H9 (cell line): ENCODE results near the gene NINL. TPM values are rescaled to one million over a fixed set of nuclear protein-coding genes. Genes with fewer than 3 reads are reported as not detected.

ENCODE experiments used
- DNase-seq: peaks from one replicate; pipeline ENCODE4 v3.0.0-alpha.2; 2017
- H2AFZ ChIP-seq: one replicate; pipeline ENCODE4 v1.6.1; 2013; ENCODE audit warnings: mild to moderate bottlenecking, low read length, control low read depth, moderate library complexity
- H2AK5ac ChIP-seq: 2 replicates; pipeline ENCODE4 v1.6.1; 2013; ENCODE audit warnings: low read length, control low read depth, mixed read lengths; ENCODE audit not compliant: insufficient read length
- H2BK120ac ChIP-seq: one replicate; pipeline ENCODE4 v1.6.1; 2013; ENCODE audit warnings: low read depth, mild to moderate bottlenecking, low read length, control low read depth, inconsistent platforms; ENCODE audit not compliant: poor library complexity, severe bottlenecking
- H2BK12ac ChIP-seq: 2 replicates; pipeline ENCODE4 v1.6.1; 2013; ENCODE audit warnings: low read length, control low read depth, mixed read lengths, low read depth; ENCODE audit not compliant: insufficient read length
- H2BK15ac ChIP-seq: 2 replicates; pipeline ENCODE4 v1.6.1; 2013; ENCODE audit warnings: low read depth, low read length, control low read depth
- H2BK20ac ChIP-seq: one replicate; pipeline ENCODE4 v1.6.1; 2013; ENCODE audit warnings: low read depth, mild to moderate bottlenecking, low read length, control low read depth, inconsistent platforms; ENCODE audit not compliant: poor library complexity, severe bottlenecking
- H2BK5ac ChIP-seq: 2 replicates; pipeline ENCODE4 v1.6.1; 2013; ENCODE audit warnings: low read length, control low read depth, mixed read lengths; ENCODE audit not compliant: insufficient read length
- H3K14ac ChIP-seq: 2 replicates; pipeline ENCODE4 v1.6.1; 2013; ENCODE audit warnings: low read length, control low read depth; ENCODE audit not compliant: insufficient read depth
- H3K18ac ChIP-seq: 2 replicates; pipeline ENCODE4 v1.6.1; 2013; ENCODE audit warnings: low read depth, mild to moderate bottlenecking, mixed read lengths, low read length, control low read depth; ENCODE audit not compliant: insufficient read length
- H3K23ac ChIP-seq: 2 replicates; pipeline ENCODE4 v1.6.1; 2013; ENCODE audit warnings: low read length, control low read depth, mixed read lengths, low read depth; ENCODE audit not compliant: insufficient read length
- H3K23me2 ChIP-seq: 2 replicates; pipeline ENCODE4 v1.6.1; 2013; ENCODE audit warnings: low read depth, mild to moderate bottlenecking, mixed read lengths, low read length, control low read depth; ENCODE audit not compliant: insufficient read length, poor library complexity, severe bottlenecking
- H3K27ac ChIP-seq: 2 replicates; pipeline ENCODE4 v1.5.1; 2013; ENCODE audit warnings: low read length, control low read depth, mixed read lengths, low read depth; ENCODE audit not compliant: insufficient read length
- H3K27me3 ChIP-seq: 2 replicates; pipeline ENCODE4 v1.6.1; 2013; ENCODE audit warnings: low read length, control low read depth, inconsistent platforms; ENCODE audit not compliant: insufficient read depth
- H3K4ac ChIP-seq: 2 replicates; pipeline ENCODE4 v1.6.1; 2013; ENCODE audit warnings: low read depth, mild to moderate bottlenecking, control low read depth, inconsistent platforms, low read length, moderate library complexity
- H3K4me1 ChIP-seq: 2 replicates; pipeline ENCODE4 v1.6.1; 2013; ENCODE audit warnings: low read length, control low read depth, inconsistent platforms; ENCODE audit not compliant: insufficient read depth
- H3K4me2 ChIP-seq: 2 replicates; pipeline ENCODE4 v1.6.1; 2013; ENCODE audit warnings: low read length, control low read depth, mixed read lengths; ENCODE audit not compliant: insufficient read length, insufficient read depth
- H3K56ac ChIP-seq: 2 replicates; pipeline ENCODE4 v1.6.1; 2013; ENCODE audit warnings: low read depth, mild to moderate bottlenecking, mixed read lengths, low read length, control low read depth; ENCODE audit not compliant: insufficient read length
- H3K79me1 ChIP-seq: 2 replicates; pipeline ENCODE4 v1.6.1; 2013; ENCODE audit warnings: low read depth, mild to moderate bottlenecking, moderate library complexity, low read length, control low read depth, inconsistent platforms; ENCODE audit not compliant: insufficient read depth, poor library complexity, severe bottlenecking
- H3K79me2 ChIP-seq: 2 replicates; pipeline ENCODE4 v1.6.1; 2013; ENCODE audit warnings: low read length, control low read depth, inconsistent platforms; ENCODE audit not compliant: insufficient read depth
- H3K9ac ChIP-seq: 2 replicates; pipeline ENCODE4 v1.6.1; 2013; ENCODE audit warnings: low read length, control low read depth, mixed read lengths; ENCODE audit not compliant: insufficient read length; ENCODE audit errors: extremely low read depth
- H3K9me3 ChIP-seq: one replicate; pipeline ENCODE4 v1.6.1; 2013; ENCODE audit warnings: low read depth, low read length, inconsistent platforms; ENCODE audit not compliant: control insufficient read depth
- H3T11ph ChIP-seq: one replicate; pipeline ENCODE4 v1.6.1; 2013; ENCODE audit warnings: mild to moderate bottlenecking, low read length, control low read depth, inconsistent platforms
- H4K20me1 ChIP-seq: one replicate; pipeline ENCODE4 v1.6.1; 2013; ENCODE audit not compliant: control insufficient read depth, insufficient read length, insufficient read depth
- H4K5ac ChIP-seq: 2 replicates; pipeline ENCODE4 v1.6.1; 2013; ENCODE audit warnings: low read depth, mild to moderate bottlenecking, mixed read lengths, low read length, control low read depth; ENCODE audit not compliant: insufficient read length
- H4K8ac ChIP-seq: replicated peaks from 2 replicates; pipeline ENCODE4 v1.6.1; 2013; ENCODE audit warnings: low read length, control low read depth, mixed read lengths, low read depth; ENCODE audit not compliant: insufficient read length
- H4K91ac ChIP-seq: 2 replicates; pipeline ENCODE4 v1.6.1; 2013; ENCODE audit warnings: low read depth, mild to moderate bottlenecking, moderate library complexity, mixed read lengths, low read length, control low read depth; ENCODE audit not compliant: insufficient read length
- H3K27ac Mint-ChIP-seq, 3 experiments: 2 replicates in 2 of 3; 3 replicates in 1 of 3; pipeline ENCODE4 v1.8.0; 2020 to 2021; ENCODE audit warnings: mixed read lengths in 3 of 3, mild to moderate bottlenecking in 1 of 3, moderate library complexity in 1 of 3
- H3K27me3 Mint-ChIP-seq: 2 replicates; pipeline ENCODE4 v1.8.0; 2021; ENCODE audit warnings: low read depth, mild to moderate bottlenecking, moderate library complexity, mixed read lengths
- H3K36me3 Mint-ChIP-seq, 3 experiments: 2 replicates in 2 of 3; 3 replicates in 1 of 3; pipeline ENCODE4 v1.8.0; 2020 to 2021; ENCODE audit warnings: low read depth in 3 of 3, mixed read lengths in 3 of 3; ENCODE audit not compliant: insufficient read depth in 1 of 3
- H3K4me1 Mint-ChIP-seq, 2 experiments: 2 replicates each; pipeline ENCODE4 v1.8.0; 2020; ENCODE audit warnings: mixed read lengths in 2 of 2
- H3K4me3 Mint-ChIP-seq, 2 experiments: 2 replicates in 1 of 2; 3 replicates in 1 of 2; pipeline ENCODE4 v1.8.0; 2020 to 2021; ENCODE audit warnings: mild to moderate bottlenecking in 2 of 2, mixed read lengths in 2 of 2, moderate library complexity in 1 of 2
- H3K9me3 Mint-ChIP-seq, 2 experiments: 2 replicates in 1 of 2; 3 replicates in 1 of 2; pipeline ENCODE4 v1.8.0; 2020; ENCODE audit warnings: mild to moderate bottlenecking in 2 of 2, mixed read lengths in 2 of 2, moderate library complexity in 1 of 2
- WGBS: extraction: QIAGEN DNeasy Blood & Tissue Kit; methylation state at CpG from one replicate; pipeline ENCODE4 v1.1.7; 2013; ENCODE audit warnings: missing lambda C conversion rate, low lambda C conversion rate, mixed read lengths; ENCODE audit not compliant: insufficient read length; ENCODE audit errors: extremely low coverage; 5-methylcytosine and 5-hydroxymethylcytosine counted together
- total RNA-seq: library from RNA; stranded (reverse); gene quantifications from 2 replicates; pipeline ENCODE4 v1.2.1, GENCODE V29; 2021
- TF ChIP-seq, protein P1 (sequence below): fragments of 200-600 bp; sonication (generic); conservative IDR thresholded peaks from 3 replicates; pipeline ENCODE4 v1.8.0; 2021; ENCODE audit warnings: antibody characterized with exemption, mild to moderate bottlenecking

The NINL gene
- total RNA-seq, 1 experiment from 2014 or later, result 34.3 TPM

DNA sequence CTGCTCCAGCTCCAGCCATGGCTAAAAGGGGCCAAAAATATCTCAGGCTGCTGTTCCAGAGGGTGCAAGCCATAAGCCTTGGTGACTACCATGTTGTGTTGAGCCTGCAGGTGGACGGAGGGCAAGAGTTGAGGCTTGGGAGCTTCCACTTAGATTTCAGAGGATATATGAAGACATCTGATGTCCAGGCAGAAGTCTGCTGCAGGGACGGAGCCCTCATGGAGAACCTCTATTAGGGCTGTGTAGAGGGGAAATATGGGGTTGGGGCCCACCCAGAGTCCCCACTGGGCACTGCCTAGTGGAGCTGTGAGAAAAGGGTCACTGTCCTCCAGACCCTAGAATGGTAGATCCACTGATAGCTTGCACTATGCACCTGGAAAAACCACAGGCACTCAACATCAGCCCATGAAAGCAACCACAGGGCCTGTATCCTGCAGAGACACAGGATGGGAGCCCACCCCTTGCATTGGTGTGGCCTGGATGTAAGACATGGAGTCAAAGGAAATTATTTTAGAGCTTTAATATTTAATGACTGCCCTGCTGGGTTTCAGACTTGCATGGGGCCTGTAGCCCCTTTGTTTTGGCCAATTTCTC, 70.5 kb downstream of the NINL start:
- Histone ChIP-seq H2BK12ac (no peak overlapping the region), H2BK5ac (no peak overlapping the region), H3K18ac (no peak overlapping the region), H2BK20ac (no peak overlapping the region), H2BK15ac (no peak overlapping the region), H3K4me1 (no peaks in the 10 kb centered on the region), H3K23me2 (no peaks in the 10 kb centered on the region), H4K91ac (no peak overlapping the region), H3K4ac (no peak overlapping the region), H3K27ac (no peak overlapping the region), H3K9me3 (peaks cover 14% of the 10 kb centered on the region), H3T11ph (no peak overlapping the region), H2AK5ac (no peak overlapping the region), H3K56ac (no peak overlapping the region), H4K8ac (no peak overlapping the region), H2BK120ac (no peak overlapping the region), H3K27me3 (no peaks in the 10 kb centered on the region), H3K79me1 (no peaks in the 10 kb centered on the region), H3K4me2 (no peak overlapping the region), H3K9ac (no peak overlapping the region), H4K5ac (no peak overlapping the region), H3K23ac (no peak overlapping the region), H3K14ac (no peak overlapping the region), H3K79me2 (no peaks in the 10 kb centered on the region), H2AFZ (no peak overlapping the region), H4K20me1 (no peaks in the 10 kb centered on the region)
- peaks cover 83 to 88% (median 86%) of the 10 kb centered on the region in 3 experiments for H3K36me3 Mint-ChIP-seq
- TF ChIP-seq, protein P1, sequence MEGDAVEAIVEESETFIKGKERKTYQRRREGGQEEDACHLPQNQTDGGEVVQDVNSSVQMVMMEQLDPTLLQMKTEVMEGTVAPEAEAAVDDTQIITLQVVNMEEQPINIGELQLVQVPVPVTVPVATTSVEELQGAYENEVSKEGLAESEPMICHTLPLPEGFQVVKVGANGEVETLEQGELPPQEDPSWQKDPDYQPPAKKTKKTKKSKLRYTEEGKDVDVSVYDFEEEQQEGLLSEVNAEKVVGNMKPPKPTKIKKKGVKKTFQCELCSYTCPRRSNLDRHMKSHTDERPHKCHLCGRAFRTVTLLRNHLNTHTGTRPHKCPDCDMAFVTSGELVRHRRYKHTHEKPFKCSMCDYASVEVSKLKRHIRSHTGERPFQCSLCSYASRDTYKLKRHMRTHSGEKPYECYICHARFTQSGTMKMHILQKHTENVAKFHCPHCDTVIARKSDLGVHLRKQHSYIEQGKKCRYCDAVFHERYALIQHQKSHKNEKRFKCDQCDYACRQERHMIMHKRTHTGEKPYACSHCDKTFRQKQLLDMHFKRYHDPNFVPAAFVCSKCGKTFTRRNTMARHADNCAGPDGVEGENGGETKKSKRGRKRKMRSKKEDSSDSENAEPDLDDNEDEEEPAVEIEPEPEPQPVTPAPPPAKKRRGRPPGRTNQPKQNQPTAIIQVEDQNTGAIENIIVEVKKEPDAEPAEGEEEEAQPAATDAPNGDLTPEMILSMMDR, result no peak
- WGBS, result no CpG with 5 or more reads among the region's 2 CpGs
- DNase-seq, result no peak
- peaks cover 0 to 3% of the 10 kb centered on the region in 2 experiments; a peak in 2 of 4 replicates for H3K4me1 Mint-ChIP-seq
- H3K9me3 Mint-ChIP-seq, result peaks cover 35 to 45% of the 10 kb centered on the region in 2 experiments
- H3K4me3 Mint-ChIP-seq, result no peak overlapping the region
- H3K27me3 Mint-ChIP-seq, result no peaks in the 10 kb centered on the region
- H3K27ac Mint-ChIP-seq, result no peak overlapping the region
